Measurements from ENCODE around the gene PTBP2. TPM values are rescaled to one million over a fixed set of nuclear protein-coding genes. Genes with fewer than 3 reads are reported as not detected.
"Not testable (repeated sequence)": the region's sequence is repeated elsewhere in the genome, so short reads cannot be mapped to it uniquely, and the experiment has no call there.

PTBP2 gene
- total RNA-seq, 1 experiment from 2014 or later, result 13.2 TPM

GRCh38 chr1:96801696-96802095 is 80.1 kb downstream of the PTBP2 start:
- H3K79me2 ChIP-seq (ENCODE audit: insufficient read depth, low read length); H3K27me3 ChIP-seq (ENCODE audit: insufficient read depth, low read length); ATAC-seq; H3K9me3 ChIP-seq (ENCODE audit: control insufficient read depth in 1 of 2, insufficient read depth in 1 of 2, low read depth in 1 of 2, low read length in 2 of 2); H3K9me2 ChIP-seq (ENCODE audit: insufficient read depth); DNase-seq (ENCODE audit: low read depth, low spot score); H2AFZ ChIP-seq (ENCODE audit: low read depth, low read length, poor library complexity, severe bottlenecking); H3K27ac ChIP-seq (ENCODE audit: low read depth, low read length); H3K36me3 ChIP-seq (ENCODE audit: control insufficient read depth in 1 of 2, insufficient read depth in 2 of 2, low read length in 2 of 2); H3K4me1 ChIP-seq (ENCODE audit: control insufficient read depth in 1 of 2, insufficient read depth in 2 of 2, low read length in 2 of 2); H3K9ac ChIP-seq (ENCODE audit: low read length); H3K4me3 ChIP-seq (replicated peaks in 1 of 2; ENCODE audit: low read depth in 1 of 2, low read length in 2 of 2); RAD21 ChIA-PET (ENCODE audit: low non-redundant PET in 1 of 2, low total read pairs in 2 of 2, uncharacterized antibody in 2 of 2, unreplicated experiment in 2 of 2); H3K4me2 ChIP-seq (ENCODE audit: low read length); POLR2A ChIA-PET; H4K20me1 ChIP-seq (ENCODE audit: insufficient read depth); BruUV-seq (replicated peaks): not testable (repeated sequence)
- CTCF ChIA-PET, result interaction anchor here (0.7 kb wide), 1 partner anchor 556 kb away, joined by 3 read pairs; no protein-coding TSS in a partner anchor
- intact Hi-C loops (cut with micrococcal nuclease), result loop anchor here (5.0 kb wide), 1 partner anchor 1146 kb away; no protein-coding TSS in a partner anchor

- RAD21 ChIA-PET (ENCODE audit: low non-redundant PET in 1 of 2, low total read pairs in 2 of 2, uncharacterized antibody in 2 of 2, unreplicated experiment in 2 of 2), result no interaction called here
- Histone ChIP-seq H3K79me2 (ENCODE audit: insufficient read depth, low read length) (no peaks in the 10 kb centered on the region), H4K20me1 (ENCODE audit: insufficient read depth) (no peaks in the 10 kb centered on the region; the same call in 1 of the 2 replicates), H2AFZ (ENCODE audit: low read depth, low read length, poor library complexity, severe bottlenecking) (no peak overlapping the region), H3K4me1 (ENCODE audit: control insufficient read depth in 1 of 2, insufficient read depth in 2 of 2, low read length in 2 of 2) (no peaks in the 10 kb centered on the region), H3K36me3 (ENCODE audit: control insufficient read depth in 1 of 2, insufficient read depth in 2 of 2, low read length in 2 of 2) (peaks cover 8% of the 10 kb centered on the region in 2 experiments; a peak in 3 of 4 replicates), H3K27ac (ENCODE audit: low read depth, low read length) (no peak overlapping the region), H3K9ac (ENCODE audit: low read length) (no peak overlapping the region), H3K4me3 (replicated peaks in 1 of 2; ENCODE audit: low read depth in 1 of 2, low read length in 2 of 2) (no peak overlapping the region), H3K4me2 (ENCODE audit: low read length) (no peak overlapping the region), H3K9me3 (ENCODE audit: control insufficient read depth in 1 of 2, insufficient read depth in 1 of 2, low read depth in 1 of 2, low read length in 2 of 2) (no peaks in the 10 kb centered on the region), H3K27me3 (ENCODE audit: insufficient read depth, low read length) (no peaks in the 10 kb centered on the region), H3K9me2 (ENCODE audit: insufficient read depth) (no peaks in the 10 kb centered on the region)
- TF ChIP-seq CEBPB (IDR thresholded peaks at IDR 0.05; ENCODE audit: low read depth), result no peak
- no peak for TF ChIP-seq POLR2A (IDR thresholded peaks at IDR 0.05; ENCODE audit: borderline replicate concordance, extremely low read depth, insufficient read depth, insufficient read length)
- TF ChIP-seq EGR1 (IDR thresholded peaks at IDR 0.05; ENCODE audit: low read depth), result no peak
- TF ChIP-seq SRF (IDR thresholded peaks at IDR 0.05; ENCODE audit: low read depth), result no peak
- TF ChIP-seq ZBTB33 (IDR thresholded peaks at IDR 0.05; ENCODE audit: extremely low read depth, insufficient replicate concordance, low read length), result no peak
- TF ChIP-seq EZH2 (IDR thresholded peaks at IDR 0.05), result no peak
- no peak for TF ChIP-seq SIN3A (IDR thresholded peaks at IDR 0.05; ENCODE audit: low read depth)
- no peak for TF ChIP-seq CTCF (IDR thresholded peaks at IDR 0.05 in 2 of 3, conservative IDR thresholded peaks at IDR 0.05 in 1 of 3; ENCODE audit: borderline replicate concordance in 1 of 3, insufficient read depth in 1 of 3, low read depth in 2 of 3, low read length in 2 of 3)
- TF ChIP-seq POLR2AphosphoS5 (IDR thresholded peaks at IDR 0.05; ENCODE audit: low read depth, low read length), result no peak
- POLR2A ChIA-PET, result no interaction called here
- ATAC-seq, result no peak
- intact Hi-C loops (cut with micrococcal nuclease), result loop anchor here (5.0 kb wide), 1 partner anchor 1143 kb away; no protein-coding TSS in a partner anchor
- CTCF ChIA-PET, result no interaction called here
- no peak for DNase-seq (ENCODE audit: low read depth, low spot score)
- no TSS peak for BruUV-seq (replicated peaks)
Observed at GRCh38 chr1:96804648-96805047, 83.1 kb downstream of the PTBP2 start.

Measured in HCT116 (cell line).